Esophagus squamous epithelium (tissue), 4 donors: ENCODE results near the gene TBX5.

Source experiments
- CTCF ChIP-seq, 6 experiments: fragments of 450-650 bp in 4 of 6; fragments of 200-600 bp in 2 of 6; sonication (generic) in 2 of 6; IDR thresholded peaks; one replicate each; pipeline ENCODE4 v1.5.1; 2016 to 2019; ENCODE audit warnings: antibody characterized with exemption in 6 of 6, mild to moderate bottlenecking in 4 of 6, moderate library complexity in 4 of 6
- POLR2A ChIP-seq, 4 donors: fragments of 450-650 bp; IDR thresholded peaks; one replicate each; pipeline ENCODE4 v1.6.1; 2017; ENCODE audit warnings: antibody characterized with exemption in 4 of 4, mild to moderate bottlenecking in 4 of 4, moderate library complexity in 3 of 4

GRCh38 chr12:114420182-114420943, 14.4 kb upstream of the TBX5 start:
- TF ChIP-seq CTCF (IDR thresholded peaks at IDR 0.05) (no peak), POLR2A (IDR thresholded peaks at IDR 0.05) (no peak)
